ENCODE data around the gene NCKAP5.

- no peak for TF ChIP-seq ZNF274 (IDR thresholded peaks at IDR 0.05; ENCODE audit: low read depth, low read length)
- no peak for TF ChIP-seq YY1 (IDR thresholded peaks at IDR 0.05; ENCODE audit: insufficient read depth, insufficient read length)
- no peak for TF ChIP-seq SUZ12 (IDR thresholded peaks at IDR 0.05; ENCODE audit: extremely low read depth, insufficient read depth, insufficient read length)
These were observed 320.6 kb downstream of the NCKAP5 start for GRCh38 chr2:133247631-133248030.

Measured in NT2/D1 (cell line).